Measurements from ENCODE around the gene FXYD5.

The FXYD5 gene

DNA sequence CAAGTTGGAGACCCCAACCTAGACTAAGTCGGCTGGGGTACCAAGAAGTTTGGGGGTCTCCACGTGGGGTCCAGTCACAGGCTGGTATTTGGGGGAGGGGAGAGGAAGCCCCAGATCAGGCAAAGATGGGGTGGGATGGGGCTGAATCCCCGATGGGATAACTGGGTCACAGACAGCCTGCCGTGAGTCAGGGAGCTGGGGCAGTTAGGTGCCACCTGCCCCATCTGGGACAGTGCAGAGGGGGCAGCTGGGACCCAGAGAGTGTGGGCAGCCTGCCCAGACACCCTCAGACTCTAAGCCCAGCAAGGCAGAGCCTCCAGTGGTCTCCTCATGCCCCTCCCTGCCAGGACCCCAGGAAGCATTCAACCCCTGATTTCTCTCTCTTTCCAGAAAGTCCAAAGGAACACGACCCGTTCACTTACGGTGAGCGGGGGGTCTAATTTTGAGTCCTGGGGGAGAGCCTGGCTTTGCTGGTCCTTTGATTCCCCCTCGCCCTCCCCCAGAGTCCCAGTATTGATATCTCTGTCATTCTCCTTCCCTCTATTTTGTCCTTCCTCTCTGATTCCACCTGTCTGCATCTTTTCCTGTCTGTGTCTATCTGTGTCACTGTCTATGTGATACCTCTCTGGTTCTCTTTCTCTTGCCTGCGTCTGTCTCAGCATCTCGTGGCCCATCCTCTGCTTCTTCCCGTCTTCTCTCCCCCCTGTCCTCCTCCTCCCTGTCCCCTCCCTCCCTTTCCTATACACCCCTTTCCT lies 14.2 kb upstream of the FXYD5 start:
- H3K4me3 ChIP-seq (ENCODE audit: low read depth, low read length), result no peak overlapping the region
- DNase-seq (ENCODE audit: low read depth), result no peak
- TF ChIP-seq, protein P1, sequence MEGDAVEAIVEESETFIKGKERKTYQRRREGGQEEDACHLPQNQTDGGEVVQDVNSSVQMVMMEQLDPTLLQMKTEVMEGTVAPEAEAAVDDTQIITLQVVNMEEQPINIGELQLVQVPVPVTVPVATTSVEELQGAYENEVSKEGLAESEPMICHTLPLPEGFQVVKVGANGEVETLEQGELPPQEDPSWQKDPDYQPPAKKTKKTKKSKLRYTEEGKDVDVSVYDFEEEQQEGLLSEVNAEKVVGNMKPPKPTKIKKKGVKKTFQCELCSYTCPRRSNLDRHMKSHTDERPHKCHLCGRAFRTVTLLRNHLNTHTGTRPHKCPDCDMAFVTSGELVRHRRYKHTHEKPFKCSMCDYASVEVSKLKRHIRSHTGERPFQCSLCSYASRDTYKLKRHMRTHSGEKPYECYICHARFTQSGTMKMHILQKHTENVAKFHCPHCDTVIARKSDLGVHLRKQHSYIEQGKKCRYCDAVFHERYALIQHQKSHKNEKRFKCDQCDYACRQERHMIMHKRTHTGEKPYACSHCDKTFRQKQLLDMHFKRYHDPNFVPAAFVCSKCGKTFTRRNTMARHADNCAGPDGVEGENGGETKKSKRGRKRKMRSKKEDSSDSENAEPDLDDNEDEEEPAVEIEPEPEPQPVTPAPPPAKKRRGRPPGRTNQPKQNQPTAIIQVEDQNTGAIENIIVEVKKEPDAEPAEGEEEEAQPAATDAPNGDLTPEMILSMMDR (IDR thresholded peaks at IDR 0.05; ENCODE audit: low read depth, low read length, missing control alignments), result no peak

DNA sequence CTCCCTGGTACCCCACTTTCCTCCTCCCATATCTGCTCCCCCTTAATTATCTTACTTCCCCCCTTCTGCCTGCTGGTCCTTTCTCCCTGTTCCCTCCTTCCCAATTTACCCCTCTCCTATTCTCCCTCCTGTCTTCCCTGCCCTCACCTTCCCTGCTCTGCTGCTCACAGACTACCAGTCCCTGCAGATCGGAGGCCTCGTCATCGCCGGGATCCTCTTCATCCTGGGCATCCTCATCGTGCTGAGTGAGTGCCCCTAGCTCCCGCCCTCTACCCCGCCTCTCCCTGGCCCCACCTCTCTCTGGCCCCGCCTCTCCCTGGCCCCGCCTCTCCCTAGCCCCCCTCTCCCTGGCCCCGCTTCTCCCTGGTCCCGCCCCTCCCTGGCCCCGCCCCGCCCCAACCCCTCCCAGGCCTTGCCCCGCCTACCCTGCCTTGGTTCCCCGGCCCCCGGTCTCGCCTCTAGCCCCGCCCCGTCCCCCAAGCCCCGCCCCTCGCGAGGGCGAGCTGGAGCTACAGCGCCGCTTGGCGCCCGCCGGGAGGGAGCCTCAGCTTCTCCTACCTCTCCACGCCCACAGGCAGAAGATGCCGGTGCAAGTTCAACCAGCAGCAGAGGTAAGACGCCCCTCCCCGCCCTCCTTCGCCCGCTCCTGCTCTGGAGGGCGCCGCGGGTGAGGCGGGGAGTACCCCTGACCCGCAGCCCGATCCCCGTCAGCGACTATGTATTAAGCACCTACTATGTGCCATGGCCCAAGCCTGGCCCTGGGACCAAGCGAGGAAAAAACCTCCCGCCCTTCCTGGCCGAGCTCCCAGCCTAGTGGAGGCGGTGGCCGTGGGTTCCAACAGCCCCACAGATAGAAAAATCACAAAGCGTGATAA lies 13.3 kb upstream of the FXYD5 start:
- peak overlapping the region; percentile 16 for H3K4me3 ChIP-seq (ENCODE audit: low read depth, low read length)
- peak; percentile 59 for DNase-seq (ENCODE audit: low read depth)
- TF ChIP-seq, protein P1 (IDR thresholded peaks at IDR 0.05; ENCODE audit: low read depth, low read length, missing control alignments), result peak; percentile 55

DNA sequence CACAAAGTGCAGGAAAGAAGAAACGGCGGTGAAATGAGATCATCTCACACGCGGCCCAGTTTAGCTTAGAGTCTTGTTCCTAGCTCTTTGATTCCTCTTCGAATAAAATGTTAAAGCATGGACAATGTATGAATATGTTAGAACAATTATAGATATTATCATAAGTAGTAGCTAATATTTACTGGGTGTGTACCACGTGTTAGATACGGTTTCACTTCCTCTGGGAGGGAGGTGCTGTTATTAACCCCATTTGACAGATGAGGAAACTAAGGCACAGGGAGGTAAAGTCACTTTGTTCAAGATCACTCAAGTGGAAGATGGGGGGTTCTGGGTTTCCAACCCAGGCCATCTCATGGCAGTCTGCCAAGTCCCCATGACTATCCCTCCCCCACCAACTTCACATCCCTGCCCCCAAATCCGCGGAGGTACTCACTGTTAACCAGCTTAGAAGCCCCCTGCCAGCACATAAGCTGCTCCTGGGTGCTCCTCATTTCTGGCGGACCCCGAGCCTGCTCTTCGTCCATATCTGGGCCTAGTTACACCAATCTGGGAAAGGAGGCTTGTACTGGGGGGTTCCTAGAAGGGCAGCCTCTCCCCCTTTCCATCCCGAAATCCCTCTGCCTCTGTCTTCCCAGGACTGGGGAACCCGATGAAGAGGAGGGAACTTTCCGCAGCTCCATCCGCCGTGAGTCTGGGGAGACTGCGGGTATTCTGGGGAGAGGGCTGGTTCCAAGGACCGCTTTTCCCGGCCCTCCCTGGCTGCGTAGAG lies 12.5 kb upstream of the FXYD5 start:
- TF ChIP-seq, protein P1 (IDR thresholded peaks at IDR 0.05; ENCODE audit: low read depth, low read length, missing control alignments), result no peak
- peak overlapping the region; percentile 16 for H3K4me3 ChIP-seq (ENCODE audit: low read depth, low read length)
- DNase-seq (ENCODE audit: low read depth), result no peak

DNA sequence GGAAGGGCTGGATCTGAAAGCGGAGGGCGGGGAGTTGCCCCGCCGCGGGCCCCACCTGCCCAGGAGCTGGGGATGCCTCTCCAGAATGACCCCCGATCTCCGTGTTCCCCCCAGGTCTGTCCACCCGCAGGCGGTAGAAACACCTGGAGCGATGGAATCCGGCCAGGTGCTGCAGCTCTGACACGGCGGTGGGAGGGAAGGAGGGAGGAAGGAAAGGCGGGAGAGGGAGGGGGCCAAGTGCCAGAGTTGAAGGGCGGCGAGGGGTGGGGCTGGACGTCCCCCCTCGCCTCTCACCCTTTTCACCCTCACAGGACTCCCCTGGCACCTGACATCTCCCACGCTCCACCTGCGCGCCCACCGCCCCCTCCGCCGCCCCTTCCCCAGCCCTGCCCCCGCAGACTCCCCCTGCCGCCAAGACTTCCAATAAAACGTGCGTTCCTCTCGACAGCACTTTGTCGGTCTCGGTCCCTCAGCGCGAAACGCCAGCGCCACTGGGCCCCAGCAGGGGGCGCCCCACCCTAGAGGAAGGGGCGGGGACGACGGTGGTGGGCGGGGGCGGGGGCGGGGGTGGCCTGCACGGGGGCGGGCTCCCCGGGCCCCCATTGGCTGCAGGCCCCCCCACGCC lies 11.8 kb upstream of the FXYD5 start:
- TF ChIP-seq, protein P1 (IDR thresholded peaks at IDR 0.05; ENCODE audit: low read depth, low read length, missing control alignments), result peak; percentile 46
- no peak for DNase-seq (ENCODE audit: low read depth)

DNA sequence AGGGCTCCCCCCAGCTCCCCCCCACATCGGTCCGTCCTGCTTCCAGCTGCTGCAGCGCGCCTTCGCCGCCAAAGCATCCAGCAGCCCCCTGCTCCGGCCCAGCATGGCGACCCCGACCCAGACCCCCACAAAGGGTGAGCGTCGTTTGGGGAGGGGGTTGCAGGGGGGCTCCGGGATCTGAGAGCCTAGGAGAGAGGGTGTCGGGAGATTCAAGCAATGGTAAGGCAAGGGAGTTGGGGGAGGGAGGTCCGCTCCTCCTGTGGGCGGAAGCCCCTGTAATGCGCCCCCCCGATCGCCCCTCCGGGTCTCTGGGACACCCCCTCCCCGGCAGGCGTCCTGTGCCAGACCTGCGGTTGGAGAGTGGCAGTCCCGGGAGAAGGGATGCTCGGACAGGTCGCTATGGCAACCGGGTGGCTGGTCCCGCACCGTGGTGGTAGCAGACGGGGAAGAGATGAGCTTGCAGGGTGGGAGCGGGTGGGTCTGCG lies 11.3 kb upstream of the FXYD5 start, which contains the start of gene FXYD7:
TSS of gene FXYD7 (plus strand) at position 25 of the 485 bp plus-strand sequence. CDS start at position 104, 79 bp downstream.
- no peak within 1 kb of the TSS for H3K4me3 ChIP-seq (ENCODE audit: low read depth, low read length)
- no peak for DNase-seq (ENCODE audit: low read depth)
- TF ChIP-seq, protein P1 (IDR thresholded peaks at IDR 0.05; ENCODE audit: low read depth, low read length, missing control alignments), result no peak

More for the DNA sequence above, 11.8 kb upstream of the FXYD5 start:
- H3K4me3 ChIP-seq (ENCODE audit: low read depth, low read length), result no peak overlapping the region

DNA sequence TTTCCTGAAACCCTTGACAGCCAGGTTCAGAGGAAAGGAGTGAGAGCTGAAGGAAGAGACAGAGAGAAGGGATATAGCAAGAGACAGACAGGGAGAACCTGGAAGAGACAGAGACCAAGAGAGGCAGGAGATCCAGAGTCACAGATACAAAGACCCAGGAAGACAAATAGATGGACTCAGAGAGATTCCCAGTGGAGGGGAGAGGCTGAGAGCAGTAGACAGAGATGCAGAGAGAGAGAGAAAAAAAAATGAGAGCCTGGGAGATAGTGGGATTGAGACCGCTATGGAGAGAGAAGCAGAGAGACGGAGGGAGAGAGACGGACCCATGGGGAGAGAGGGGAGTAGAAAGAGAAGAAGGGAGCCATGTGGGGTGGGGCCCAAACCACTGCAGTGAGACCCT lies 10.7 kb upstream of the FXYD5 start:
- DNase-seq (ENCODE audit: low read depth), result no peak
- TF ChIP-seq, protein P1 (IDR thresholded peaks at IDR 0.05; ENCODE audit: low read depth, low read length, missing control alignments), result no peak
- no peak overlapping the region for H3K4me3 ChIP-seq (ENCODE audit: low read depth, low read length)

All from GM12864 (cell line).